Fibroblast of skin of right biceps (primary cell): Measurements from ENCODE around the gene CDR2L.
"Not testable (repeated sequence)": the region's sequence is repeated elsewhere in the genome, so short reads cannot be mapped to it uniquely, and the experiment has no call there.

Experiments used
- DNase-seq: peaks from one replicate; pipeline ENCODE4 v3.0.0-alpha.2; 2013

CDR2L gene

DNA sequence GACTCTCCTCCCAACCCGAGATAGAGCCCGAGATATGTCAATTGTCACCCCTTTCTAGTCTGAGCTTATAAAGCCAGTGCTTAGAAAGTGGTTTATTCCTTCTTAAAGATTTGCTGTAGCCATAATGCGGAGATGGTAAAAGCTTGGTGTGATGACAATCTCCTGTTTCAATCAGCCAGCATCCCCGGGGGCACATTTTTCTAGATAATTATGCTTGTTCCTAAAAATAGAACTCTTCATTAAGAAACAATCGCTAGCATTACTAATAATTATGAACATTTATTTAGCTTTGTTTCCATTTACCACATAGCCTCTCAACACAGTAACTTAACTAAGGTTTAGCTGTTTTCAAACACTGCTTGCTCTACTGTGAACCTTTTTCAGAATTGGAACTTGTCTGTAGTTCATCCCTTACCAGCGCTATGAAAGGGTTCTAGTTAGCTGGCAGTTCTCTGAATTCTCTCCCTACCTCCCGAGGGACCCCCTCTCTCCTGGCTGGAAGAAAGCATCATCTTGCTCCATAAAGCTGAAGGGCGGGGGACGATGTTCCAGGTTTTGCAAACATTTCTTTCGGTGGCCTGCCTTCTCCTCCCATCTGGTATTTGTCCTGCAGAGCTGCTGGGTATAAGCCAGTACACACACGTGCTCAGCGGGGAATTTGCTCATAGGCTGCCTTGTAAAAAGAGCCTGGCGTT, 24.1 kb downstream of the CDR2L start:
- DNase-seq, result peak; percentile 60

DNA sequence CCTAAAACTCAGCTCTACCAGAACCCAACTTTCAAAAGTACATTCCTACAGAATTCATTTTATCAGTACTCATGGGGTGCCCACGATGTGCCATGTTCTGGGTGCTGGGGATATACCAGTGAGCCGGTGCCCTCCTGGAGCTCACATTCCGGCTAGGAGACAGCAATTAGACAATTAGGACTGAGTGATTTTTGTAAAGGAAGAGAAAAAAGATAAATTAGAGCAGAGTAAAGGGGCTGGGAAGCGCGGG, 24.6 kb downstream of the CDR2L start:
- DNase-seq, result no peak

DNA sequence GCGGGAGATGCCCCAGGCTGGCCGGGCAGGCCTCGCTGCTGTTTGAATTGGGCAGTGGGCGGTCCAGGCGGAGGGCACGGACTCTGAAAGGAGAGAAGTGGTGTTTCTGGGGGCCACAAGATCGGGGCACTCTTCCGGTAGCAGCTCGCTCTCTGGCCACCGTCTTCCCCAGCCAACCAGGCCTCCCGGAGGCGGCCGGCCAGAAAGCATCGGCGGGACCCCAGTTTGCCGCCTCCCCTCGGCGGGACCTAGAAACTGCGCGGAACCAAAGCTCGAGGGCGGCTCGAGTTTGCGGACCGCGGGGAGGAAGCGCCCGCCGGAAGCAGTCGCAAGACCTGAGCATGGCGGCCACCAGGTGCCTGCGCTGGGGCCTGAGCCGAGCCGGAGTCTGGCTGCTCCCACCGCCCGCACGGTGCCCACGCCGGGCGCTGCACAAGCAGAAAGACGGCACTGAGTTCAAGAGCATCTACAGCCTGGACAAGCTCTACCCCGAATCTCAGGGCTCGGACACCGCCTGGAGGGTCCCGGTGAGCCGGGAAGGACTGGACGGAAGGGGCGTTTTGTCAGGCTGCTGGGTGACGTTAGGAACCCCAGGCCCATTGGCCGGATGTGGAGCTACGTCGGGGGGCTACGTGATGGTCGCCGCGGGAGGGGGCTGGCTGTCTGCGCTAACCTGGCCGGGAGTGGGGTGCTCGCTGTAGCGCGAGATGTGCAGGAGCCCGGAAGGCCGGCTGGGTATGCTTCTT, 25.1 kb downstream of the CDR2L start, which contains the start of gene MRPL58:
Gene MRPL58, plus strand, starts transcription at position 325 of the 746 bp plus-strand sequence. Its CDS starts 17 bp downstream, at position 342.
- peak; percentile 89 for DNase-seq

DNA sequence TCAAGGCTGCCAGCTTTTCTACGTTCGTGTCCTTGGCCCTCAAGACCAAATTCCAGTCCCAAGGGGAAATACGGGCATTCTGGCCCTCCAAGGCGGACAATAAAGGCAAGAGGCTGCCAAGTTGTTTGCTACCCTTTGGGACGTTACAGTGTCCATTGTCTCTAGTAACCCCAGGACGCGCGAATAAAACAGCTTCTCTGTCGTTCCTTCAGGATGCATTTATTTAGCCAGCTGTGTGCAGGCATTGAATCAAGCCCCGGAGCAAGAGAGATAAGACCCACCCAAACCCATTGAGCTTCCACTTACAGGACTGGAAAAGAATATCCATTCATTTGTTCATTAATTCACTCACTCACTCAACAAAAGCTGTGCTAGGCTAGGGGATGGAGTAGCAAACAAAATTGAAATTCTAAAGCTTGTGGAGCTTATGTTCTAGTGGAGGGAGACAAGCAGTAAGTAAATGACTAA, 25.7 kb downstream of the CDR2L start:
- DNase-seq, result no peak

DNA sequence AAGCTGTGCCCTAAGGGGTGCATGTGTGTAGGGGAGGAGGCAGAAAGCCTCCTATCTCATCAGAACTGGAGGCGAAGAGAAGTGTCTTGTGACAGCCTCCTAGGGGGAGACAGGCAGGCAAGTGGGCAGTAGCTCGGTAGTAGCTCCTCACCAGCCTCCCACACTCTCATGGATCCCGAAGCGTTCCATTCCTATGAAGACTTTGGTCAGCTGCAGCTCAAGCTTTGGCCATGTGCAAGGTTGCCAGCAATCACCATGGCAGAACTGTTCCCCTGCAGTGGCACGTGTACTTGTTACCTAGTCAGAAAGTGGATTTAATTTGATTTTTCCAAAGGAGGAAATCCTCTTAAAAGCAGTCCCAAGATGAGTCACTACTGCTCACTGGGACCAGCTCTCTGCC, 31.7 kb downstream of the CDR2L start:
- DNase-seq, result no peak

DNA sequence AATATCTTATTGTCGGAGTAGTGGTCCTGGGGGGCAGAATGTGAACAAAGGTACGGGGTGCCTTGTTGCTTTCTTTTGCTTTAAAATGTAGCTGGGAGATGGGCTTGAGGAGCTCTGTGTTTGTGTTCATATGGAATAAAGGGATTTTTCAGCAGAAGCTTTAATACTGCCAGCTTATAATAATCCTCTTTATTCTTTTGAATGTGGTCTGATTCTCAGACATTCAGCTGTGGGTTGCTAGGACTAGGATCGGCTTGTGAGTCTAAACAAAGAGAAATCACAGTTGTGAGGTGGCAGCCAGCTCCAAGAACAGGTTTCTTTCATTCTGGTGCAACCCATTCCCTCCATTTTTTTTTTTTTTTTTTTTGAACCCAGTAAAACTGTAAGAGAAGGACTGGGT, 32.3 kb downstream of the CDR2L start:
- no peak for DNase-seq

DNA sequence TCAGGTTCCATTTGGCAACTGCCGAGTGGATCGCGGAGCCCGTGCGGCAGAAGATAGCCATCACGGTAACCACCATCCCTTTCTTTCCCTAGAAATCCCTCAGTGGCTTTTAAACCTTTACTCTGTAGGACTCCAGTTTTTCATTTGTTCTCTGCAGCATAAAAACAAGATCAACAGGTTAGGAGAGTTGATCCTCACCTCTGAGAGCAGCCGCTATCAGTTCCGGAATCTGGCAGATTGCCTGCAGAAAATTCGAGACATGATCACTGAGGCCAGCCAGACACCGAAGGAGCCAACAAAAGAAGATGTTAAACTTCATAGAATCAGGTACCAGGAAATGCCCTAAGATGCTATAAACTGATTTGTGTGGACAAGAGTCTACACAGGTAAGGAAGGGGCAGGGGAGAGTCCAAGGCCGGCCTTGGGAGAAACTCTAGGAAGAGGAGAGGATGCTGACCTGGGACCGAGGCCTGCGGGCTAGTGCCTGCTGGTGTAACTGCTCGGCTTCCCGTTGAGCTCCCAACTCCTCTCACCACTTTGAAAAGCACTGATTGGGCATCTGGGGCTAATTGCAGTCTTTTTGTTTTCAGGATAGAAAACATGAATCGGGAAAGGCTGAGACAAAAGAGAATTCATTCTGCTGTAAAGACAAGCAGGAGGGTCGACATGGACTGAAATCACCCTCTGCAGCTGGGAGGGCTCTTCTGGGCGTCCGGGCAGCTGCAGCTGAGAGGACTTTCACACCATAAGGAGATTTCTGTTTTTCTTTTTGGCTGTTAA, 33.1 kb downstream of the CDR2L start:
- DNase-seq, result no peak

DNA sequence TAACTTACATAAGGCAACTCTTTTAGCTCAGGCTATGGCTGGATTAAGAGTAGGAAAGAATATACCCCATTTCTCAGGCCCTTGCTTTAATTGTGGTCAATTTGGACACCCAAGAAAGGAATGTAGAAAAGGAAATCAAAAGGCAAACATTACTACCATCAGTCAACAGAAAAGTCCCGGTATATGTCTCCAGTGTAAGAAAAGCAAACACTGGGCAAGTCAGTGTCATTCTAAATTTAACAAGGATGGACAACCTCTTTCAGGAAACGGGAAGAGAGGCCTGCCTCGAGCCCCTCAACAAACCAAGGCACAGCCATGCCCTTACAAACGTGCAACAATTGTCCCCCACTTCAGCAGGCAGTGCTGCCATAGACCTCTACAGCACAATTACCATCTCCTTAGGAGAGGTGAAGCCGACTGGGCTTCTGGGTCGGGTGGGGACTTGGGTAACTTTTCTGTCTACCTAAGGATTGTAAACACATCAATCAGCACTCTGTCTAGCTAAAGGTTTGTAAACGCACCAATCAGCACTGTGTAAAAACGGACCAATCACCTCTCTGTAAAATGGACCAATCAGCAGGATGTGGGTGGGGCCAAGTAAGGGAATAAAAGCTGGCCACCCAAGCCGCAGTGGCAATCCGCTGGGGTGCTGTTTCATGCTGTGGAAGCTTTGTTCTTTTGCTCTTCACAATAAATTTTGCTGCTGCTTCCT, 37.4 kb downstream of the CDR2L start:
- no peak for DNase-seq

DNA sequence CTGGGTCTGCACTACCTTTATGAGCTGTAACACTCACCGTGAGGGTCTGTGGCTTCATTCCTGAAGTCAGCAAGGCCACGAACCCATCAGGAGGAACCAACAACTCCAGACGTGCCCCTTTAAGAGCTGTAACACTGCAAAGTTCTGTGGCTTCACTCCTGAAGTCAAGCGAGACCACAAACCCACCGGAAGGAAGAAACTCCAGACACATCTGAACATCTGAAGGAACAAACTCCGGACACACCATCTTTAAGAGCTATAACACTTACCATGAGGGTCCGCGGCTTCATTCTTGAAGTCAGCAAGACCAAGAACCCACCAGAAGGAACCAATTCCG, 37.9 kb downstream of the CDR2L start:
- not testable (repeated sequence) for DNase-seq

DNA sequence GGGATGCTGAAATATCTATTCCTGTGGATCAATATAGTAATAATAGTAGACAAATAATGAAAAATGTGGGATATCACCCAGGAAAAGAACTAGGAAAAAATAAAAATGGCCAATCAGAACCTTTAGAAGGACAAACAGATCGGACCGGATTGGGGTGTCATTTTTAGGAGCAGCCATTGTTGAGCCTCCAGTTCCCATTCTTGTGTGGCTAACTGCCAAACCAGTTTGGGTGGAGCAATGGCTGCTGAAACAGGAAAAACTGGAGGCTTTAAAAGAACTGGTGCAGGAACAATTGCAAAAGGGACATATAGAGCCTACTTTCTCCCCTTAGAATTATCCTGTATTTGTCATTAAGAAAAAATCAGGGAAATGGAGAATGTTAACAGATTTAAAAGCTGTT, 39.2 kb downstream of the CDR2L start:
- DNase-seq, result not testable (repeated sequence)

DNA sequence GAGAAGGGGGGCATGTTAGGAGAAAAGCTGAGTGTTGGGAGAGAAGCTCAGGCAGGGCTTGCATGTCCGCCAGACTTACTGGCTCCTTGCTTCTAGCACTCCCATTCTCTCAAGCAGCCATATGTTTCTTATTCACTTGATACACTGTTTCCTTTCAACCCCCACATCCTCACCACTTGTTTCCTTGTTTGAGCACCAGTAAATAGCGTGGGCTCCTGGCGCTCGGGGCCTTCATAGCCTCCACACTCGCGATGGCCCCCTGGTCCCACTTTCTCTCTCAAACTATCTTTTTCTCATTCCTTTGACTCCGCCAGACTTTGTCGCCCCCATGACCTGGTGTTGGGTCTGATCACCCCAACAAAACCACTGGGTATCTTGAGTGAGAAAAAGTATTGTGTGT, 42.7 kb downstream of the CDR2L start:
- no peak for DNase-seq

DNA sequence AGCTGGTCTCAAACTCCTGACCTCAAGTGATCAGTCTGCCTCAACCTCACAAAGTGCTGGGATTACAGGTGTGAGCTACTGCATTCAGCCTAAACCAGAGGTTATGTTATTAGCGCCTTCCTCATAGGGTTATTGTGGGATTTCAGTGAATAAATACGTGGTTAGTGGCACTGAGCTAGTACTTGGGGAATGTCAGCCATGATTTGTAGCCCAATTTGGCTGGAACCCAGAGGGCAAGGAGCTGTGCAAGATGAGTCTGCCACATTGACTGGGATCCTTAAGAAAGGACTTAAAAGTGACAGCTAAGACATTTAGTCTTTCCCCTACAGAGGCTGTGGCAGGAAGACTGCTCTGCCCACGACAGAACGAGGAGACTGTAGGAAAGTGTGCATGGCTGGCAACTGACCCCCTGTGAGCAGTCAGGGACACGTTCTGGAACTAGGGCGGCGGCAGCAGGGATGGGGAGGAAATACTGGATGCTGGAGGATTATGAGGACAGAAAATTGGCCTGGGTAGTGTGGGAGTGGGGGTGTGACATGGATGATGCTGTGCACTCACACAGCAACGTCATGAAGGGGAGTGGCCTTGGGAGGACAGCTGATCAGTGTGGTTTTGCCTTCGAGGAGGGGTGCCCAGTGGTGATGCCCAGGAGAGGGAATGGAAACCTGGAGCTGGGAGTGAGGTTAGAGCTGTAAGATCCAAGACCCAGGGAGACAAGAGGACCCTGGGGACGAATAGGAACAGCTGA, 44.7 kb downstream of the CDR2L start:
- DNase-seq, result peak; percentile 77

DNA sequence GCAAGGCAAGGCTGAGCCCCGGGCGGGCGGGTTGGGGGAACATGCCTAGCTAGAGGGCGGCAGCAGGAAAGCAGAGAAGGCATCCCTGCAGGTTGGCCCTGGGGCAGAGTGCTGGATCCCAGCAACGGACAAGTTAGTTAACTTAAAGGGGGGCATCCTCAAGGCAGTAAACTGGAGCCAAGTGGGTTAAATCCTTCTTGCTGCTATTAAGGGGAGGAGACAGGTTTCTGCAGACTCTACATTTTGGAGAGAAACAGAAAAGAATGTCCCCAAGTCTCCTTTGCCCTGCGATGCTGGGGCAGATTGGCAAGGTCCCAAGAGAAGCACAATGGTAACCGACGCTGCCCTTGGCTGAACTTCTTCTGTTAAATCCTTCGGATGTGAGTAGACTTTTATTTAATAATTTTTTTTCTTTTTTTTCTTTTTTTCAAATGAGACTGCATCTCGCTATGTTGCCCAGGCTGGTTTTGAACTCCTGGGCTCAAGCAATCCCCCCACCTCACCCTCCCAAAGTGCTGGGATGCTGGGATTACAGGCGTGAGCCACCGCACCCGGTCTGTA, 45.4 kb downstream of the CDR2L start:
- no peak for DNase-seq

DNA sequence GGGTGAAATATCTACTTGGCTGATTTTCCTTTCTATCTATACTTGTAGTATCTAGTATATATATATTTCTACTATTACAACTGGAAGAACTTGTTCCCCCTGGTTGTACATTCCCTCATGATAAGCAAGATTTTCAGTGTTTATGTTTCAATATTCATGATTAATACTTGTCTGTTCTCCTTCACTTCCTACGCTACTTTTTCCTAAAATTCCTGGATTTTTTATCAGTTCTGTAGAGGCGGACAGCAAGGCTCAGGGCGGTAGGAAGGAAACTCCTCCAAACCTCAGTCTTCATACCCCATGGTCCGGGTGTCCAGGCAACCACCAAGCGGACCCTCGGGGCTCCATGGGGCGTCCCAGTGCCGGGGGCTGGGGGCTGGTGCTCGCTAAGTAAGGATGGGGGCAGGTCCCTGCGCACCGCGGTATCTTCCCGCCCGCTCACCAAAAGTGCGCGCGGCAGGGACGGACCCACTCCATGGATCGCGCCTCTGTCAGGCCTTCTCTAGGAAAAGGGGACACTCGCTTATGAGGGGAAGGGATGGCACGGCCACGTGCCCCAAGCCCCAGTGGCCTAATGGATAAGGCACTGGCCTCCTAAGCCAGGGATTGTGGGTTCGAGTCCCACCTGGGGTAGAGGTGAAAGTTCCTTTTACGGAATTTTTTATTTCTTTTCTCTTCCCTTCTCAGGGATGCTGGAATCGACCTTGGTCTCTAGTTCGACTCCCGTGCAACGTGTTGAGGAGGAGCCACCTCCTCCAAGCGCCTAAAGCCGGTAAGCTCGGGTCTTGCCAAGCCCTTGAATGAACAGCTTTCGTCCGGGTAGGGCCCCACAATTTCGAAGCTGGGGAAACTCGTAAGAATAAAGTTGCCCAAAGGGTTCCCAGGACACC, 46.2 kb downstream of the CDR2L start:
- DNase-seq, result peak; percentile 94

DNA sequence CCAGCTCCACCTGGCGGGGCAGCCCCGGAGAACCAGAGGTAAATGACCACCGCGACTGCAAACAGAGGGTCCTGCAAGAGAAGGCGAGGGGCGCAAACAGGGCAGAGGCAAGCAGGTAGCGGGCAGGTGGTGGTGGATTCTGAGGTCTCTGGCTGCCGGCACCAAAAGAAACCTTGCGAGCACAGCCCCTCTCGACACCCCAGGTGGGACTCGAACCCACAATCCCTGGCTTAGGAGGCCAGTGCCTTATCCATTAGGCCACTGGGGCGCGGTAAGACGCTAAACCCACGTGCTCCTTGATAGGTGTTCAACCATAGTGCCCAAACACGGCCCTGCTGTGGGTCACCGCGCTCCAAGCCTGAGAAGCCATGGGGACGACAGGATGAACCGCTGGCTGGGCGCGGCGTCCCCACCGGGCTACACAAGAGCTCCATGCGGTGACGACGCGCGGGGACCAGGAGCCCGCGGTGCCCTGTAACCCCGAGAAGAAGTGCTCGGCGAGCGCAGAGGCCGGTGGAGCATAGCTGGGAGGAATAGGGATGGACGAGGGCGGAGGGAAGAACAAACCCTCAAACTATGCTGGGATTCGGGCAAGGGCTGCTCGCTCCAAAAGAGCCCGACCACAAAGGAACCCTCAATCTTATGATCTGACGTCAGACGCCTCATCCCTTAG, 46.9 kb downstream of the CDR2L start:
- peak; percentile 92 for DNase-seq

DNA sequence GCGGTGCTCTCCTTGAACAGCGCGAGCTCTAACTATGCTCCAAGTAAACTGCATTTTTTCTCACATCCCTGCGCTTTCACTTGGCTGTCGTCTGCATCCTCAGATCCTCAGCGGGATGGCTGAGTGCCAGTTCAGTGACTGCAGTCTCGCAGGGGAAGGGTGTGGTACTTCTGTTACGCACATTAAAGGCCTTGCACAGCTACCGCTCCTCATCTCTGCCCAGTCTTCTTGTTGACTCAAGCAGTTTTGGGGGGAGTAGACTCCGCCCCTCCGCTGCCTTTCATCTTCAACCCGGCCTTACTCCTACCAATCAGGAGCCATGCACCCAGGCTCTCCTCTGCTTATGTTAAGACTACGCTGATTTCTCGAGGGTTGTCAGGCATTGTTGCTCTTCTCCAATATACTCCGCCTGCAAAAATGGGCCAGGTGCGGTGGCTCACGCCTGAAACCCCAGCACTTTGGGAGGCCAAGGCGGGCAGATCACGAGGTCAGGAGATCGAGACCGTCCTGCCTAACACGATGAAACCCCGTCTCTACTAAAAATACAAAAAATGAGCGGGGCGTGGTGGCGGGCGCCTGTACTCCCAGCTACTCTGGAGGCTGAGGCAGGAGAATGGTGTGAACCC, 49.3 kb downstream of the CDR2L start:
- DNase-seq, result peak; percentile 85

DNA sequence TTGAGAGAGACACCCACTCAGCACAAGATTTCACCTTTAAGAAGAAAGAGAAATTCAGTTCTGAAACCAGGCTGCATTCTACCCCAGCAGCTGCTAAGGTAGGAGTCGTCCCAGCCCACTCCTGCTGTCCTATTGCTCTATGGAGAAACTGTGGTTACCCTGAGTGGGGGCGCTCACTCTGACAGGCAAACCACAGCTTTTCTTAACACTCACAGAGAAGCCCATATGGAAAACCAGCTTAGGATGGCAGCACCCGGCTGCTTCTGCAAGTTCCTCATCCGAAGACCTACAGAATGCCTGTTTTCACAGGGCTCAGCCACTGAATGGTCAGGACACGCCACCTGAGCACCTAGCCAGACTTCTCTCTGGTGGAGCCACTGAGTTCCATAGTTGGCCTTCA, 51.8 kb downstream of the CDR2L start:
- DNase-seq, result no peak

DNA sequence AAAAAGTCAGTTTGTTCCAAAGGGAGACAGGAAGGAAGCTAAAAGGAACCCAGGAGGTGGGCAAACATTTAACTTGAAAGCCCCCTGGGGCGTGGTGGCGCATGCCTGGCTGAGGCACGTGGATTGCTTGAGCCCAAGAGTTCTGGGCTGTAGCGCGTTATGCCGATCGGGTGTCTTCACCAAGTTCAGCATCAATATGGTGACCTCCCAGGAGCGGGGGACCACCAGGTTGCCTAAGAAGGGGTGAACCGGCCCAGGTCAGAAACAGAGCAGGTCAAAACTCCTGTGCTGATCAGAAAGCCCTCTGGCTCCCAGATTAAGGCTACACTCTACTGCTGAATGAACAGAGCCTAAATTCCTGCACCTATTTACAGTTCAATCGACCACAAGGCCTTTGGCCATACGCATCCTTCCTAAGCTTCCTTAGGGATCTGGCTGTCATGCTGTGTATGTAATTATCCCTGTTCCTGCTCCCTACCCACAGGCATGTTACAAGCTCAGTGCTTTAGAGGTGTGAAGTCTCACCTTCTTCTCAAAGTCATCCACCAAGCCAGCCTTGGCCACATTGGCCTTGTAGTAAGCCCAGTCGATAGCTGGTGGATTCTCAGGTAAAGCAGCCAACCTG, 54.3 kb downstream of the CDR2L start:
- no peak for DNase-seq

DNA sequence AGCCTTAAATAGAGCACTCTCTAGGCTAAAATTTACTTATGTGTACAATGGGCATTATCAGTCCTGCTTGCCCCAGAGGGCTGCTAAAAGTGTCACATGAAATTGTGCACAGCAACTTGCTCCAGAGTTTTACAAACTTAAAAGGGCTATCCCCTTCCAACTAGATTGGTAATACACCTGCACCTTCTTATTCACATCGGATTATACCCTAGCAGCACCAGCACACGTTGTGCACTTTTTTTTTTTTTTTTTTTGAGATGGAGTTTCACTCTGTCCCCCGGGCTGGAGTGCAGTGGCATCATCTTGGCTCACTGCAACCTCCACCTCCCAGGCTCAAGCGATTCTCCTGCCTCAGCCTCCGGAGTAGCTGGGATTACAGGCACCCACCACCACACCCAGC, 56.4 kb downstream of the CDR2L start:
- not testable (repeated sequence) for DNase-seq

DNA sequence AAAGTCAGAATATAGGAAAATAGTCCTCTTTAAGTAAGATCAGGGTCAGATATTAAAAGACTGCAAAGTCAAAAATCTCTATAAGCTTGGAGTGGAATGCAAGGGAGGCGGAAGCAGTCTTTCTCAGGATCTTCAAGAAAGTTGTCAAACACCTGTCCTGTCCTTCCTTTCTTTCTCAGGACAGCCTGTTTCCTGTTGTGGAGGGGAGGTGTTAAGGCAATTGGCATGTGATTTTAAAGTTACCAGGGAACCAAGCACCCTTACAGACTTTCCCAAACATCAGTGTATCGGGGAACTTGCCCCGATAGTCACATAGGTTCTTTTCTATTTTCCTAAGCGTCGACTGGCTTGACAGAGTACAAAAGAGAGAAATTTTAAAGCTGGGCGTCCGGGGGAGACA, 57.3 kb downstream of the CDR2L start:
- DNase-seq, result no peak
